ENCODE data around the gene MYH3.
"Not testable (repeated sequence)": the region's sequence is repeated elsewhere in the genome, so short reads cannot be mapped to it uniquely, and the experiment has no call there.

Gene MYH3

GRCh38 chr17:10657148-10657547 is at the start of gene MYH3:
Gene MYH3 (minus strand): TSS chr17:10657309. CDS start chr17:10655064, 2,245 bp downstream.
- no peak for DNase-seq

- no peak for DNase-seq
Measured at GRCh38 chr17:10705727-10706126, 48.6 kb upstream of the MYH3 start.

- peak; percentile 64 for DNase-seq
Measured at GRCh38 chr17:10702574-10702973, 45.5 kb upstream of the MYH3 start.

- DNase-seq: no peak
Measured at GRCh38 chr17:10699856-10700255, 42.7 kb upstream of the MYH3 start.

- peak; percentile 7 for DNase-seq
Measured at GRCh38 chr17:10698096-10698818, 41.1 kb upstream of the MYH3 start.

DNA sequence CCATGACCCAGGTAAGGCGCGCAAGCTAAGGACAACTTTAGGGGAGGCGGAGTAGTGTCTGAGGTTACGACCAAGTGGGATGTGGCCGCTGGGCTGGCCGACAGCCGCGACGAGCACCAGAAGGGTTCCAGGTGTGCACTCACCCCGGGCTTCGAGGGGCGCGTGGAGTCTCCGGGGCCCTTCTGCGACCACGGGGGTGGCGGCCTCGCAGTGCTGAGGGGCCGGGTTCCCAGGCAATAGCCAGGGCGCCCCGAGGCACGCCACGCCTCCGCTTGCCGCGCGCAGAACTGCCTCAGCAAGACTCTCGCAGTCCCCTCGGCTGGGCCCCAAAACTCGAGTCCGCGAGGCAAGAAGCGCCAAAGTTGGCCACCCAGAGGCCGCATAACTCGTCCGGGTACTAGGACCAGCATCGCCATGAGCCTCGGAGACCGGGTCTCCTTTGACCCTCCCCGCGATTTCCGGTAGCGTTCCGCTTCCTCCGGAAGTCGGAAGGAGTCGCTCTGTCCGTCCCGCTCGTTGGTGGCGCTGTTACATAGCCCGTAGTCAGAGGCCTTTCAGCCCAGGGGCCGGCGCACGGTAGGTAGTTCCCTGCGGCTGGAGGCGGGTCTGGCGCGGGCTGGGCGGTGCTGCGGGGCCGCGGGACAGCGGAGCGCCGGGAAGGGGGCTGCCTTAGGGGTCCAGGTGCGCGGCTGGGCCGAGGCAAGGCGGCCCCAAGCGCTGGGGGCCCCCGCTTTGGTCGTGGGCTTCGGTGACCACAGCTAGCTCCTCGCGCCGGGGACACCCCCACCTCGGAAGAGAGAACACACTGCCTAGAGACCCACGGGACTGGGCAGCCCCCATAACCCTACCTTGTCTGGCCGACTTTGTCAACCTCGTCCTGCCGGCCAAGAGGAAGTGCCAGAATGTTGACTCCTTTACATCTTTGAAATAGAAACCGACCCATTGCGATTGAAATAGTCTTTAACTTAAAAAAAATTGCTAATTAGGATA is 40.3 kb upstream of the MYH3 start, which contains the start of the genes ADPRM and SCO1:
TSS of gene ADPRM (plus strand) at position 503 of the 990 bp plus-strand sequence. CDS start 7,333 bp downstream, outside the sequence.
TSS of gene SCO1 (minus strand) at position 442 of the 990 bp plus-strand sequence. CDS start at position 416, 26 bp downstream.
- DNase-seq: peak; percentile 93

- not testable (repeated sequence) for DNase-seq
Measured at GRCh38 chr17:10695875-10696407, 38.8 kb upstream of the MYH3 start.

DNA sequence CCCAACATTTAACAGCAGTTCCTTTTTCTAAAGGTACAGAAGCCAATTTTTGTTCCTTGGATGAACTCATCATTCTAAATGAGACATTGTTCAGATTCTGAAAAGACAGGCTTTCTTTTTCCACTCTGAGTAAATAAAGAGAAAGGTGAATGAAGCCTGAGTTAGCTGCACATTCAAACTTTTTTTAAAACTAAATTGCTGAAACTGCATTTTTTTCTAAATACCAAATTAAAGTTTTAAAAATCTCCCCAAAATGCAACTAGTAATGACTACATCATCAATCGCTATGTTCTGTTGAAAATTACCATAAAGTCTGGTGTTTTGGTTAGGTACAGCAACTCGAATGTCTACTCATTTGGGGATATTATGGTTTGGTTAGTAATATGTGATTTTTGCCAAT is 30.4 kb upstream of the MYH3 start:
- DNase-seq: no peak

DNA sequence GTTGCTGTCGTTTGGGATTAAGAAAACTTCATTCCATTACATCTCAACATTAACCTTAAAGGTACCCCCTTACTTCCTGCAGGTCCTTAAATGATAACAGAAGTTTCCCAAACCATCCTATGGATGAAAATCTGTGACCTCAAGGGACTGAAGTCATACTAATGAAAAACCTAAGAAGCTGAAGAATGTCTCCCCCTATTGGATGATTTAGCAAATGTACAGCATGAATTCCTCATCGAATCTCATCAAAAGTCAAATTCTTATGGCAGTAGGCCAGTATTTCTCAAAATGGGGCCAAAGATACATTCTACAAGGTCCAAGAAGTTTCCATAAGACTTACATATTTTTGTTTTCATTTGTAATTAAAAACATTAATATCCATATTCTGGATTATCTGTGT is 26.7 kb upstream of the MYH3 start:
- peak; percentile 54 for DNase-seq

- DNase-seq: no peak
Measured at GRCh38 chr17:10681866-10682446, 24.8 kb upstream of the MYH3 start.

DNA sequence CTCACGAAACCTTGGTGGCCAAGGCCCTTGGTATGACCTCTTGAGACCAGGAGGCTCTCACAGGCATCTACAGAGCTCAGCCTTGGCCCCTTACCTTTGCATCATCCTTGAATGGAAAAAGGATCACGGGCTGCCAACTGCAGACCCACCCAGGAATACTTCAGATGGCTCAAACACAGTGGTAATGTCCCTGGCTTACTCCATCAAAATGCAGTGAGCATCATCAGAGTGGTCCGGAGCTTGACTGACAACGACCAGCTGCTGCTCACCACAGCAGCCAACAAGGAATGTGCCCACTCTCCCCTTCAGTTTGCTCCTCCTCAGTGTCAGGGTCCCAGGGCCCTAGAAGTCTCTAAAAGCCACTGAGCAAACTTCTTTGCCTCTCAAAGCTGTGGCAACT is 17.6 kb upstream of the MYH3 start:
- DNase-seq: no peak

- no peak for DNase-seq
Measured at GRCh38 chr17:10673312-10673711, 16.2 kb upstream of the MYH3 start.

DNA sequence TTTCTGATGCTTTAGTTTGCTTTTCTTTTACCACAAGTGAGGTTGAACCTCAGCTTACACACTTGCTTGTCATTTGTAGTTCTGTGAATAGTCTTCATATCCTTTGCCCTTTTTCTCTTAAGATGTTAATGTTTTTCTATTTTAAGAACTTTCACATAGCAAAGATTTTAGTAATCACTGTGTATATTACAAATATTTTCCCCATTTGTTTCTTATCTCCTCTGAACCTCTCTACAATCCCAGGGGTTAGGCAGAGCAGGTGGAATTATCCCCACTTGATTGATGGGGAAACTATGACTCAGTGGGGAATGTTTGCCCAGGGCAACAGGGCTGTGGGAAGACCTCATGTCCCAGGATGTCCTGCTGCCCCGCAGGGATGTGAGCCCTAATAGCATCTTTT is 11.7 kb upstream of the MYH3 start:
- DNase-seq: peak; percentile 40

DNA sequence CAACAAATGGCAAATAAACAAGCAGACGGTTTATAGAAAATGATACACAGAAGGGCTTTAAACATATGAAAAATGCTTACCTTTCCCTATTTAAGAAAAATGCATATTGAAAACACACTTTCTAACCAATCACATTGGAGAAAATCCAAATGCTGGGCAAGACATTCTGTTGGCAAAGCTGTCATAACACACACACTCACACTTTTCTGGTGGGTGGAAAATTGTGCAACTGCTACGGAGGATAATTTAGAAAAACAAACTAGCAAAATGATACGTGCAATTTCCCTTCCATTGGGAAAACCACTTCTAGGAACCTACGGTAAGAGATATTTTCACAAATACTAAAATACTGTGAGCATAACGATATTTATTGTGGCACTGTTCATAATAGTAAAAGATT is 9.8 kb upstream of the MYH3 start:
- DNase-seq: no peak

- no peak for DNase-seq
Measured at GRCh38 chr17:10664571-10664970, 7.5 kb upstream of the MYH3 start.

- no peak for DNase-seq
Measured at GRCh38 chr17:10663231-10663630, 6.1 kb upstream of the MYH3 start.

DNA sequence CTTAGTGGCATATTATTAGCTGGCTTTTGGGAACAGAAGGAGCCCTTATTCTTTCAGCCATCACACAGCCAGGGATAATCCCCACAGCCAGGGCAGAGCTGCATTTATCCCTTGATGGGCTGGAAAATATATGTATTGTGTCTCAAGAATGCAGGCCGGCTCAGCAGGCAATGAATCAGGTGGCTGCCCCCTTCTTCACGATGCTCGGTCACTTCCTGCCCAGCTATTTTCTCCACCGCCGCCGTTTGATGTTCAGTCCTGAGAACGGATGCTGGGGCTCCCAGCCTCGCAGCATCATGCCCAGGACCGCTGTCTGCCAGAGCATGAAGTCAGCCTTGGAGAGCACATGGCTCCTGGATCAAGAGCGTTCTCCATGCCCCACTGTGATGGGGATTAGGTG is 4.3 kb upstream of the MYH3 start:
- DNase-seq: no peak

DNA sequence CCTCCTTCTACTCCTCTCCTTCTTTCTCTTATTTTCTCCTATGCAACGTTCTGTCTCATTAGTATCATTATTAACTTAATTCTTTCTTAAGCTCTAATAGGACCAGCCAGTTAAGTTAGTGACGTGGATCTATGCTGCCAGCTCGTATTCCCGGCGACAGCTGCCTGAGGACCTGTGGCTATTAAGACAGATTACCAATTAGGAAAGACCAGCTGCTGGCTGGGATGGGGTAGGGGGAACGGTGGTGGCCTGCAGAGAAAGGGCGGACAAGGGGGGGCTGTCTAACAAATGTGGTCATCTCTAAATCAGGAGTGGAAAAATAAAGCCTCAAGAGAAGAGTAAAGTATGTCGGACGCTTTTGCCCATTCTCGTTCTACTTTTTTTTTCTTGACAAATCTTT is 770 bp upstream of the MYH3 start:
- DNase-seq: no peak

GRCh38 chr17:10653987-10654386 is 3.1 kb downstream of the MYH3 start:
- no peak for DNase-seq

DNA sequence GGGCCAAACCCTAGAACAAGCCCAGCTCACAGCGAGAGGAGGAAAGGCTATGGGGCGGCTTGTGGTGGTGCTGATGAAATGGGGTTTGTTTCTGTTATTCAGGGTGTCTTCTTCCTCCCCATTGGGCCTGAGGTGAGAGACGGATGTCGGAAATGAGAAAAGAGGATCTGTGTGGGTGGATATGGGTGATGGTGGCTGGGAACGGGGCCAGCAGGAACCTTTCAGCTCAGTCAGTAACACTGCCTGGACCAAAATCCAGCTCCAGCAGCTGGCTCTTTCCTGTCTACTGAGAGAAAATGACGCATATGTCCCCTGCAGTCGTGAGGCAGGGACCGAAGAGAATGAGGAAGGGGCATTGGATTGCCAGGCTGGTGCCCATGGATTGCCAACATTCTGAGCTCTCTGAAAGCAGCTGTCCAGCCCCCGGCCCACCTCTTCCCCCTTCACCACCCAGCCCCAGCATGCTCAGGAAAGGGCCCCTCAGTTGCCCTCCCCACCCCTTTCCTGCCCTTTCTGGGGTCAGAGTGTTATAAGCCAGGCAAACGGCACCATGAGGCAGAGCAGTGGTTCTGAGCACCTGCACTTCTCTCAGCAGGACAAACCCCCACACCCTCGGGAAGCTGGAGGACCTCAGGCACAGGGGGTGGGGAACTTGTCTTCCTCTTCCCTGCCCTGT is 4.0 kb downstream of the MYH3 start:
- no peak for DNase-seq

DNA sequence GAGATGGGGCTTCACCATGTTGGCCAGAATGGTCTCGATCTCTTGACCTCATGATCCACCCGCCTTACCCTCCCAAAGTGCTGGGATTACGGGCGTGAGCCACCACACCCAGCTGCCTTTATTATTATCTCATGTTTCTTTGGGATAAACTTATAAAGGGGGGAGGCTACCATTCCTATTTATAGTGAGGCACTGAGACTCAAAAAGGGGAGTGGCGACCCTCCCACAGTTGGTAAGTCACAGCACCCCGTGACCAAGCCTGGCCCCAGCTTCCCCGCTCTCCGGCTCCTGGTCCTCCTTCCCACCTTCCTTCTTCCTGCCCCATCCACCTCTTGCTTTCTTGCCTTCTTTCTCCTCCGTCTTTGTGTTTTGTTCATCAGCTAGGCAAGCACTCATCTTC is 5.2 kb downstream of the MYH3 start:
- DNase-seq: no peak

- DNase-seq: no peak
Measured at GRCh38 chr17:10649602-10650001, 7.5 kb downstream of the MYH3 start.
